ENCODE measurements around the gene RECK.
"Not testable (repeated sequence)": the region's sequence is repeated elsewhere in the genome, so short reads cannot be mapped to it uniquely, and the experiment has no call there.

RECK gene

DNA sequence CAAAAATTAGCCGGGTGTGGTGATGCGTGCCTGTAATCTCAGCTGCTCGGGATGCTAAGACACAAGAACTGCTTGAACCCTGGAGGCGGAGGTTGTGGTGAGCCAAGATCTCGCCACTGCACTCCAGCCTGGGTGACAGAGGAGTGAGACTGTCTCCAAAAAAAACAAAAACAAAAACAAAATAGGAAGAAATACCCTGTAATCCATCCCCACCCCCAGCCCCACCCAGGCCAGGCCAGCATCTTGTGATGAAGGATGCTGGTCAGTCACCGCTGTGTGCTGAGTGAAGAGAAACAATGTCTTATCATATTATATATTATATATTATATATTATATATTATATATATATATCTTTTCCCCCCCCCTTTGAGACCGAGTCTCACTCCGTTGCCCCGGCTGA, 117.0 kb downstream of the RECK start:
- TF ChIP-seq, protein P1, sequence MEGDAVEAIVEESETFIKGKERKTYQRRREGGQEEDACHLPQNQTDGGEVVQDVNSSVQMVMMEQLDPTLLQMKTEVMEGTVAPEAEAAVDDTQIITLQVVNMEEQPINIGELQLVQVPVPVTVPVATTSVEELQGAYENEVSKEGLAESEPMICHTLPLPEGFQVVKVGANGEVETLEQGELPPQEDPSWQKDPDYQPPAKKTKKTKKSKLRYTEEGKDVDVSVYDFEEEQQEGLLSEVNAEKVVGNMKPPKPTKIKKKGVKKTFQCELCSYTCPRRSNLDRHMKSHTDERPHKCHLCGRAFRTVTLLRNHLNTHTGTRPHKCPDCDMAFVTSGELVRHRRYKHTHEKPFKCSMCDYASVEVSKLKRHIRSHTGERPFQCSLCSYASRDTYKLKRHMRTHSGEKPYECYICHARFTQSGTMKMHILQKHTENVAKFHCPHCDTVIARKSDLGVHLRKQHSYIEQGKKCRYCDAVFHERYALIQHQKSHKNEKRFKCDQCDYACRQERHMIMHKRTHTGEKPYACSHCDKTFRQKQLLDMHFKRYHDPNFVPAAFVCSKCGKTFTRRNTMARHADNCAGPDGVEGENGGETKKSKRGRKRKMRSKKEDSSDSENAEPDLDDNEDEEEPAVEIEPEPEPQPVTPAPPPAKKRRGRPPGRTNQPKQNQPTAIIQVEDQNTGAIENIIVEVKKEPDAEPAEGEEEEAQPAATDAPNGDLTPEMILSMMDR (IDR thresholded peaks at IDR 0.05), result no peak
- TF ChIP-seq ZFX (IDR thresholded peaks at IDR 0.05; ENCODE audit: borderline replicate concordance), result no peak
- H3K27ac ChIP-seq, result no peak overlapping the region

DNA sequence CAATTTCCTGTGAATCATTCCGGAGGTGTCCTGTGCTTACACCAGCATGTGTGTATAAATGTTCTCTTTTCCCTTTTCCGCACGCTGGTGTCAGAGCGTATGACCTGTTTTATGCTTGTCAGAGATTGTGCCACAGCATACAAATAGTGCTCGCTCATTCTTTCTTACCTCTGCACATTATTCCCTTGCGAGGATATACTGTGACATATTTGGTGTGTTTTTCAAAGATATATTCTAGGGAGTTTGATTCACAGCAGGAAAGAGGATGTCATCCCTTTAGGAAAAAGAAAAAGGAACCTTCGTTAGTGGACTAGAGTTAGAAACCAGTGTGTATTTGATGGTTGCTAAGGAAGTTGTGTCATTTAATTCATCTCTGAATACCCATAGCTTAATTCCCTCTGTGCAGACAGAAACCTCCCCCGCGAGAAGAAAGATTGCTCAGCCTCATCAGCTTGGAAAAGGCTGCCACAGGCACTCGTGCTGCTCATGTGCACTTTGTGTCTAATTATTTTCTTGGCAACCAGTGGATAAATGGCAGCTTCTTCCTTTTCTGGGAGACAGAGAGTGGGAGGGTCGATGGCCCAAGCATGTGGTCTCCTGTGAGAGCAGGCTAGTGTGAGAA, 117.7 kb downstream of the RECK start:
- H3K27ac ChIP-seq, result no peak overlapping the region
- no peak for TF ChIP-seq ZFX (IDR thresholded peaks at IDR 0.05; ENCODE audit: borderline replicate concordance)
- TF ChIP-seq, protein P1 (IDR thresholded peaks at IDR 0.05), result no peak

DNA sequence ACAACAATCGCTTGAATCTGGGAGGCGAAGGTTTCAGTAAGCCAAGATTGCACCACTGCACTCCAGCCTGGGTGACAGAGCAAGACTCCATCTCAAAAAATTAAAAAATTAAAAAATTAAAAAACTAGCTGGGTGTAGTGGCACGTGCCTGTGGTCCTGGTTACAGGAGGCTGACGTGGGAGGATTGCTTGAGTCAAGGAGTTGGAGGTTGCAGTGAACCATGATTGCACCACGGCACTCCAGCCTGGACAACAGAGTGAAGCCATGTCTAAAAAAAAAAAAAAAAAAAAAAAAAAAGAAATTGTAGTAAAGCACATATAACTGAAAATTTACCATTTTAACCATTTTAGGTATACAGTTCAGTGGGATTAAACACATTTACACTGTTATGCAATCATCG, 119.4 kb downstream of the RECK start:
- no peak overlapping the region for H3K27ac ChIP-seq
- TF ChIP-seq ZFX (IDR thresholded peaks at IDR 0.05; ENCODE audit: borderline replicate concordance), result no peak
- TF ChIP-seq, protein P1 (IDR thresholded peaks at IDR 0.05), result no peak

- TF ChIP-seq, protein P1 (IDR thresholded peaks at IDR 0.05), result no peak
- no peak for TF ChIP-seq ZFX (IDR thresholded peaks at IDR 0.05; ENCODE audit: borderline replicate concordance)
- H3K27ac ChIP-seq, result no peak overlapping the region
Observed at GRCh38 chr9:36158122-36158521, 121.4 kb downstream of the RECK start.

GRCh38 chr9:36158917-36159316, 122.2 kb downstream of the RECK start:
- TF ChIP-seq ZFX (IDR thresholded peaks at IDR 0.05; ENCODE audit: borderline replicate concordance), result no peak
- TF ChIP-seq, protein P1 (IDR thresholded peaks at IDR 0.05), result no peak
- no peak overlapping the region for H3K27ac ChIP-seq

- not testable (repeated sequence) for H3K27ac ChIP-seq
Observed at GRCh38 chr9:36159509-36159908, 122.8 kb downstream of the RECK start.

- not testable (repeated sequence) for H3K27ac ChIP-seq
Observed at GRCh38 chr9:36160126-36160525, 123.4 kb downstream of the RECK start.

DNA sequence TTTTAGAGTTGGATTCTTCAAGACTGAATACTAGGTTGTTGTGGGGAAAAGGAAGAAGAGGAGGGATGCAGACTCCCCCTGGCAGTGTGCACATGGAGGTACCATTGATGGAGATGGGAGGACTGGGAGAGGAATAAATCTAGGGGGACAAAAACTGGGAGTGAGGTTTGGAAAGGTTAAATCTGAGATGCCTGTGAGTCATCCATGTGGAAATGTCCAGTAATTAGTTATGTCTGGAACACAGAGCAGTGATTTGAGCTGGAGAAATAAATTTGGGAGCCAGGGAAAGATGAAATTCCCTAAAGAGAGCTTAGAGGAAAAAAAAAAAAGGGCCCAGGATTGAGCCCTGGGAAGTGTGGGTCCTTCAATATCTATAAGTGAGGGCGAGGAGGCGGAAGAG, 124.5 kb downstream of the RECK start:
- no peak overlapping the region for H3K27ac ChIP-seq
- TF ChIP-seq, protein P1 (IDR thresholded peaks at IDR 0.05), result no peak
- TF ChIP-seq ZFX (IDR thresholded peaks at IDR 0.05; ENCODE audit: borderline replicate concordance), result no peak
